Middle frontal gyrus (tissue), 1 donor: ENCODE results near the gene BABAM2.

Experiments
- DNase-seq: peaks from one replicate; pipeline ENCODE4 v3.0.0-alpha.2; 2015; ENCODE audit warnings: low spot score; ENCODE audit errors: extremely low spot score

Gene BABAM2

GRCh38 chr2:28274911-28275685, 384.6 kb downstream of the BABAM2 start:
- no peak for DNase-seq

- DNase-seq: no peak
Observed at GRCh38 chr2:28276076-28276618, 385.6 kb downstream of the BABAM2 start.

- DNase-seq: no peak
Observed at GRCh38 chr2:28276807-28277206, 386.3 kb downstream of the BABAM2 start.

- no peak for DNase-seq
Observed at GRCh38 chr2:28277466-28277865, 386.9 kb downstream of the BABAM2 start.

GRCh38 chr2:28279371-28279770, 388.8 kb downstream of the BABAM2 start:
- no peak for DNase-seq

- no peak for DNase-seq
Observed at GRCh38 chr2:28280619-28281018, 390.1 kb downstream of the BABAM2 start.

GRCh38 chr2:28281739-28282138, 391.2 kb downstream of the BABAM2 start:
- no peak for DNase-seq

GRCh38 chr2:28282248-28282647, 391.7 kb downstream of the BABAM2 start:
- no peak for DNase-seq

GRCh38 chr2:28282861-28283646, 392.5 kb downstream of the BABAM2 start:
- no peak for DNase-seq

GRCh38 chr2:28283861-28284260, 393.3 kb downstream of the BABAM2 start:
- no peak for DNase-seq

- DNase-seq: no peak
Observed at GRCh38 chr2:28286678-28287077, 396.1 kb downstream of the BABAM2 start.

- DNase-seq: no peak
Observed at GRCh38 chr2:28287256-28287915, 396.9 kb downstream of the BABAM2 start.

GRCh38 chr2:28288620-28289019, 398.1 kb downstream of the BABAM2 start:
- no peak for DNase-seq

- no peak for DNase-seq
Observed at GRCh38 chr2:28291811-28292440, 401.4 kb downstream of the BABAM2 start.

- no peak for DNase-seq
Observed at GRCh38 chr2:28292491-28292890, 402.0 kb downstream of the BABAM2 start.

- DNase-seq: no peak
Observed at GRCh38 chr2:28293416-28293815, 402.9 kb downstream of the BABAM2 start.

- DNase-seq: no peak
Observed at GRCh38 chr2:28294451-28294850, 403.9 kb downstream of the BABAM2 start.

- DNase-seq: no peak
Observed at GRCh38 chr2:28296243-28296642, 405.7 kb downstream of the BABAM2 start.

GRCh38 chr2:28296904-28297303, 406.4 kb downstream of the BABAM2 start:
- no peak for DNase-seq

- DNase-seq: no peak
Observed at GRCh38 chr2:28297531-28297930, 407.0 kb downstream of the BABAM2 start.

GRCh38 chr2:28298406-28298805, 407.9 kb downstream of the BABAM2 start:
- no peak for DNase-seq
